Mucosa of stomach (tissue), 1 donor: ENCODE data around the gene KCNQ1.

Source experiments
- H3K27me3 ChIP-seq: one replicate; pipeline ENCODE4 v1.7.0; 2013; ENCODE audit warnings: mild to moderate bottlenecking, low read length; ENCODE audit not compliant: control insufficient read depth, insufficient read depth
- H3K36me3 ChIP-seq: one replicate; pipeline ENCODE4 v1.7.0; 2013; ENCODE audit warnings: low read length; ENCODE audit not compliant: control insufficient read depth, insufficient read depth
- H3K4me1 ChIP-seq: one replicate; pipeline ENCODE4 v1.7.0; 2013; ENCODE audit warnings: mild to moderate bottlenecking, low read length; ENCODE audit not compliant: control insufficient read depth, insufficient read depth
- H3K4me3 ChIP-seq: one replicate; pipeline ENCODE4 v1.7.0; 2013; ENCODE audit warnings: low read length
- H3K9ac ChIP-seq: one replicate; pipeline ENCODE4 v1.7.0; 2013; ENCODE audit warnings: mild to moderate bottlenecking, low read length, moderate library complexity
- H3K9me3 ChIP-seq: one replicate; pipeline ENCODE4 v1.7.0; 2013; ENCODE audit warnings: mild to moderate bottlenecking, low read length, moderate library complexity; ENCODE audit not compliant: control insufficient read depth
- donor health status: Pancreatic carcinoma.

Gene KCNQ1

DNA sequence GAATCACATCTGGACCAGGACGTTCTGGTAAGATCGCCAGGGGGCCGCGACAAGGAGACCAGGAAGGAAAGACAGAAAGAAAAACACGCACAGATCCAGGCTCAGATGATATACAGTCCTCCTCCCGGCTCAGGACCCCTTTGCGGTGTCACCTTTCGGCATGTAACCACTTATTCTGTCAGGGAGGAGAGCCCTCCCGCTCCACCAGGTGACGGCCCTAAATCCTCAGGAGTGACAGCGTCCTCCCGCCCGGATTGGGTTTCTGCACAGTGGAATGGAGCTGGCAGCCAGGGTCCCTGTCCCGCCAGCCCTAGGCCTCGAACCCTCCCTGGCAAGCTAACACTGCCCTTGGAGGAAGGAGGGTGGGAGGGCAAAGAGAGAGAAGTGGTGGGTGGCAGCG lies 279.3 kb downstream of the KCNQ1 start:
- Histone ChIP-seq H3K27me3 (peaks cover 9% of the 10 kb centered on the region), H3K36me3 (no peaks in the 10 kb centered on the region), H3K9me3 (no peaks in the 10 kb centered on the region), H3K9ac (no peak overlapping the region), H3K4me3 (no peak overlapping the region), H3K4me1 (peaks cover 15% of the 10 kb centered on the region)

DNA sequence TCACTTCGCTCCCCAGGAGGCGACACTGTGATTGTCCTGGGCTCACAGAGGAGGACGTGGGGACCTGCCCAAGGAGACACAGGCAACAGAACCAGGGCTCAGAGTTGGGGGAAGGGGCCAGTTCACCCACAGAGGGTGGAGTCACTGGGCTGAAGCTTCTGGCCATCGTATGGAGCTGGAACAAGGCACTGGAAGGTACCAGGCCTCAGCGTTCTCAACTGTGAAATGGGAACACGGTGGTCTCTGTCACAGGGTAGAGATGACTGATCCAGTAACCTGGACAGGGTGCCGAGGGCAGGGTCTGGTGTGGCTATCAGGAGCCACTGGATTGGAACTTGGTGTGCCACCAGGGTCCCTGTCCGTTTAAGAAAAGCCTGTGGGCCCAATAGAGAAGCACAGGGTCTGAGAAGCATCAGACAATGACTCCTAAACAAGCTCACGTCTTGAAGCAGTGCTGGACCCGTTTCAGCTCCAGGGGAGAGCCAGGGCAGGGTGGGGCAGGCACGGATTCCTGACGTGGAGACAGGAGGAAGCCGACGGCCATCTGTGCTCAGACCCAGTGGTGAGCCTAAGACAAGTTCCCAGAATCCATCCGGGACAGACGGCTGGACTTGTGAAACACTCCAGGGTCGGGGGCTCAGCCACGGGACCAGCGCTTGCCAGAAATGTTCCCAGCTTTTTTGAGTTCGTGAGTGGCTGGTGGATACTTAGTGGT lies 280.0 kb downstream of the KCNQ1 start:
- Histone ChIP-seq H3K9me3 (no peaks in the 10 kb centered on the region), H3K36me3 (no peaks in the 10 kb centered on the region), H3K9ac (no peak overlapping the region), H3K4me3 (no peak overlapping the region), H3K4me1 (peaks cover 16% of the 10 kb centered on the region), H3K27me3 (peaks cover 9% of the 10 kb centered on the region)

DNA sequence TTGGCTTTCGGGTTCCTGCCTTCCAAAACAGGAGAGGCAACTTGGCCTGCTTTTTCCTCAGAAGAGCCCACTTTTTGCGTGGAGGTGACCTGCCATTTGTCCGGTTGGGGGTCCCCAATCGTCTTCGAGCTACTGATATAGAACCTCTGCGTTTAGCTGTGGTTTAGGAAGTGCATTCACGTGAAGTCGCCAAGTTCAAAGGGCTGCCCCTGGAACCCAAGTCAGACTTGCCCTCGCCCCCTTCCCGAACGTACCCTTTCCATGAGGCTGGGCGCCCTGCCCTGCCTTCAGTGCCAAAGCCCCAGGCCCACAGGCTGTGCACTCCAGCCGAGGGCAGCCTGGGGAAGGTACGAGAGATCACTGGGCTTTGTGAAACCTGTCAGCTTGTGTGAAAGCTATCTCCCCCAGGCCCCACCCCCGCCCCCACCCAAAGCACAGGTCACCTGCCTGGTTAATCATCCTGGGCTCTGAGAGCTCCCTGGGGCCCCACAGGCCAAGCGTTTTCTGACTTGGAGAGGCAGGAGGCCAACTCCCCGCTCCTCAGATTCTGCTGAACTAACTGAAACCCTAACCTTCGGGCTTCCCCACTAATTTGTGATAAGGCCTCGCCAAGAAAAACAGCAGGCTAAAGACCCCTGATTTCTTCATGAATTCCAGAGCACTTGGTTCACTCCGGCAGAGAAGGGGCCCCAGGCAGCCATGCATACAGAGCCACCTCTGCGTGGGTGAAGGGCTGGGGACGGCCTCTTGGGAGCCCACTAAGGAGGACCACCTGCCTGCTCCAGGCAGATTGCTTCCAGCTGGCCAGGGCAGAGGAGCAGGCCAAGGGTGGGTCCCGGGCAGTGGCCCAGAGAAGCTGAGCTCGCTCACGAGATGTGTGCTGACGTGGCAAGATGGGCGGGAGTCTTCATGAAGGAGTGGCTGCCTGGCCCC lies 280.8 kb downstream of the KCNQ1 start:
- Histone ChIP-seq H3K9ac (no peak overlapping the region), H3K9me3 (no peaks in the 10 kb centered on the region), H3K4me1 (peaks cover 16% of the 10 kb centered on the region), H3K27me3 (peaks cover 9% of the 10 kb centered on the region), H3K36me3 (no peaks in the 10 kb centered on the region), H3K4me3 (no peak overlapping the region)

DNA sequence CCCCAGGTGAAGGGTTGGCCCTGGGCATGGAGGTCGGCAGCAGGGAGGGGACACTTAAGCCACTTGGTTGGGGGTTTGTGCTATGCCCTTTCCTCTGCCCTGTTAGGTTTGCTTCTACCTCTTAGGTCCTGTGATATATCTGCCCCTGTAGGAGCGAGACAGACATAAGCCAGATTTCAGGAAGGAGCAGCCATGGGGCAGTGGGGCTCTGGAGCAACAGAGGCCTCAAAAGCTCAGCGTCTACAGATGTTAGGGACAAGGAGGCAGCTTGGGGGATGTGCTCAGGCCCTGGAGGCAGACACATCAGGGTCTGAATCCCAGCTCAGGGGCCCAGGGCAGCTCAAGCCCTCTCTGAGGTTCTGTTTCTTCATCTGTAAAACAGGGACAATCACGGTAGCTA lies 282.2 kb downstream of the KCNQ1 start:
- no peaks in the 10 kb centered on the region for H3K9me3 ChIP-seq
- peaks cover 9% of the 10 kb centered on the region for H3K27me3 ChIP-seq
- no peak overlapping the region for H3K4me3 ChIP-seq
- H3K36me3 ChIP-seq, result no peaks in the 10 kb centered on the region
- H3K9ac ChIP-seq, result no peak overlapping the region
- H3K4me1 ChIP-seq, result peaks cover 16% of the 10 kb centered on the region

DNA sequence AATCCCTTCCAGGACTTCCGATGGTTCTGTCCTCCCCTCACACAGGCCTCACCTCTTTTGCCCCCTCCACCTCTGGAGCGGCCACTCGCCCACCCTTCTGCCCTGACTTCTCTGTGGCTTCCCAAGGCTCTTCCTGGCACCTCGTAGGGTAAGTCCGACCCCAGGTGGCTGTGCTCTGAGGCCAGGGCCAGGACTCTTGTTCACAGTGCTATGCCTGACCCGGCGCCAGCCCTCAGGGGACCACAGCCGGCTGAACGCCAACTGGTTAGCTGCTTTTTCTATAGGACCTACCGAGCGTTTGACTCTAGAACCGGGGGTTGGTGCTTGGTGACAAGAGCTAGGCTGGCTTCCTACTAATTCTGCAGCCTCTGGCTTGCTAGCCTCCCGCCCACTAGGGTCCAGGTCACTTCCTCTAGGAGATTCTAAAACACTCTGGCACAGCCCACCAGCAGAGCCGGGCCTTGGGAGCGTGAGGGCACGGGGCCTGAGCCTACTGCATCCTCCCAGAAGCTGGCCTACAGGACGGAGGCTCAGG lies 283.4 kb downstream of the KCNQ1 start:
- Histone ChIP-seq H3K4me1 (peaks cover 16% of the 10 kb centered on the region), H3K9me3 (no peaks in the 10 kb centered on the region), H3K4me3 (no peak overlapping the region), H3K9ac (no peak overlapping the region), H3K36me3 (no peaks in the 10 kb centered on the region), H3K27me3 (peaks cover 9% of the 10 kb centered on the region)

DNA sequence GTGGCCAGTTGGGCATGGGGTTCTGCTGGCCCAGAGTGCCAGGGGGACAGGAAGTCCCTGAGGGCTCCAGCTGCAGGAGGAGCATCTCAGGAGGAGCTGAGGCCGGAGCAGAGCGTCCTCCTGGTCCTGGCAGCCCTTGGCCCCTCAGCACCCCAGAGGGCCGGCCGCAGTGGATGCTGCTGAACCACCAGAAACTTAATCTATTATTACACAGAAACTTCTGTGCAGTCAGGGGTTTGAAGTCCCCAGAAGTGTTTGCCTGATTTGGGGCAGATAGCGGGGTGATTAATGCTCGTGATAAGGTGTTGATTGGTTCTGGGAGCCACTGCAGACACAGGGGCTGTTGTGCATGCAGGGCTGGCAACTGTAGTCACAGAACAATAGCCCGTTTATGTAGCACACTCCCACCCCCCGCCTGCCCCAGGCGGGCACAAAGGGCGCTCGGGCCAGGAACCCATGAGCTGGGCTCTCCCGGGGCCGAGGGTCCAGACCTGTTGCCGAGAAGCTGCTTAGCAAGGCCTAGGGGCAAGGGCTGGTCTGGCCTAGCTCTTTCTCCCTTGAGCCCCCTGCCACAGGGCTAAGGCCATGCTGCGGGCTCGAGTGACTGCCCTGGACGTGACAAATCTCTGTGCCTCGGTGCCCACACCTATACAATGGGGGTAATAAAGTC lies 284.0 kb downstream of the KCNQ1 start:
- Histone ChIP-seq H3K4me1 (peaks cover 16% of the 10 kb centered on the region), H3K9ac (no peak overlapping the region), H3K36me3 (no peaks in the 10 kb centered on the region), H3K9me3 (no peaks in the 10 kb centered on the region), H3K4me3 (no peak overlapping the region), H3K27me3 (peaks cover 9% of the 10 kb centered on the region)

DNA sequence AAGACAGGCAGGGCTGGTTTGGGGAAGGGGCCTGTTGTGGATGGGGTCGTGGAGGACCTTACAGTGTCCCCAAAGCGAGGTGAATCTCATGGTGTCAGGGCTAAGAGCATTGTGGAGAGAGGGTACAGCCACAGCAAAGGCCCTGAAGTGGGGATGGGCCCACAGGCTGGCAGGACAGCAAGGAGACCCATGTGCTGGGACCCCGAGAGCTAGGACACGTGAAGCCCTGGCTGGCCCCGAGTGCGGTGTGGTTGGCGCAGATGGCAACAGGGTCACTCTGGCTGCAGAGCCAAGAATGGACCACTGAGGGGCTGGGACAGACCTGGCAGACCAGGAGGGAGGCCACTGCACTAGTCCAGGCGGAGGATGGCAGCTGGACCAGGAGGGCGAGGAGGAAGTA lies 285.0 kb downstream of the KCNQ1 start:
- Histone ChIP-seq H3K27me3 (peaks cover 9% of the 10 kb centered on the region), H3K4me3 (no peak overlapping the region), H3K36me3 (no peaks in the 10 kb centered on the region), H3K9ac (no peak overlapping the region), H3K9me3 (no peaks in the 10 kb centered on the region), H3K4me1 (peaks cover 16% of the 10 kb centered on the region)

DNA sequence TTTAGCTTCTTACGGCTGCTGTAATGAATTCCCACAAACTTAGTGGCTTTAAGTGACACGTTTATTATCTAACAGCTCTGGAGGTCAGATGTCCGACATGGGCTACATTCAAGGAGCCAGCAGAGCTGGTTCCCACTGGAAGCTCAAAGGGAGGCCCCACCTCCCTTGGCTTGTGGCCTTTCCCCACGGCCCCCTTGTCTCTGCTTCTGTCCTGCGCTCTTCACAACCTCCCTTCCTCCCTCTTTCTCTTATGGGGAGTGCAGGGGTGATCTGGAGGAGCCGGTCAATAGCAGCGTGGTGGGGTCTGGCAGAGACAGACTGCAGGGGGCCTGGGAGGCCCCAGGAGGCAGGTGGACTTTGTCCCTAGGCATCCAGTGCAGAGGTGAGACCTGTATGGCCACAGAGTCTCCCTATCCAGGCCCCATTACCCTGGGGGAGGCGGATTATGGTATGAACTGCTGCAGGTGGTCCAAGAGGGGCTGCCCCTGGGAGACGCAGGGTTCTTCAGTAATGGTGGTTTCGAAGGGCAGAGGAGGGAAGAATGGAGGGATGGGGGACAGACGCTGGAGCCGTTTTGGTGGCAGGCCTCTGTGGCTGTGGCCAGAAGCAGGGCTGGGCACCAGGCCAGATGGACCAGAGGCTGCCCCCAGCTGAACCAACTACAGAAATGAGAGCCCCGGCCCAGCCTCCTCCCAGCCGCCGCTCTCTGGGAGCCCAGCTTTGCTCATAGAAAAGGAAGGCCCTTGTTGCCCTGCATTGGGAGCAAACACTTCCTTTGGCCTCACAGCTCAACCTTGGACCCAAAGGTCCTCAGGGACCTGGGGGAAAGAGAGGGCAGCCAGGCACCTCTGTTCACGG lies 285.7 kb downstream of the KCNQ1 start:
- Histone ChIP-seq H3K36me3 (no peaks in the 10 kb centered on the region), H3K4me1 (peaks cover 13% of the 10 kb centered on the region), H3K4me3 (no peak overlapping the region), H3K9me3 (no peaks in the 10 kb centered on the region), H3K9ac (no peak overlapping the region), H3K27me3 (peaks cover 9% of the 10 kb centered on the region)

DNA sequence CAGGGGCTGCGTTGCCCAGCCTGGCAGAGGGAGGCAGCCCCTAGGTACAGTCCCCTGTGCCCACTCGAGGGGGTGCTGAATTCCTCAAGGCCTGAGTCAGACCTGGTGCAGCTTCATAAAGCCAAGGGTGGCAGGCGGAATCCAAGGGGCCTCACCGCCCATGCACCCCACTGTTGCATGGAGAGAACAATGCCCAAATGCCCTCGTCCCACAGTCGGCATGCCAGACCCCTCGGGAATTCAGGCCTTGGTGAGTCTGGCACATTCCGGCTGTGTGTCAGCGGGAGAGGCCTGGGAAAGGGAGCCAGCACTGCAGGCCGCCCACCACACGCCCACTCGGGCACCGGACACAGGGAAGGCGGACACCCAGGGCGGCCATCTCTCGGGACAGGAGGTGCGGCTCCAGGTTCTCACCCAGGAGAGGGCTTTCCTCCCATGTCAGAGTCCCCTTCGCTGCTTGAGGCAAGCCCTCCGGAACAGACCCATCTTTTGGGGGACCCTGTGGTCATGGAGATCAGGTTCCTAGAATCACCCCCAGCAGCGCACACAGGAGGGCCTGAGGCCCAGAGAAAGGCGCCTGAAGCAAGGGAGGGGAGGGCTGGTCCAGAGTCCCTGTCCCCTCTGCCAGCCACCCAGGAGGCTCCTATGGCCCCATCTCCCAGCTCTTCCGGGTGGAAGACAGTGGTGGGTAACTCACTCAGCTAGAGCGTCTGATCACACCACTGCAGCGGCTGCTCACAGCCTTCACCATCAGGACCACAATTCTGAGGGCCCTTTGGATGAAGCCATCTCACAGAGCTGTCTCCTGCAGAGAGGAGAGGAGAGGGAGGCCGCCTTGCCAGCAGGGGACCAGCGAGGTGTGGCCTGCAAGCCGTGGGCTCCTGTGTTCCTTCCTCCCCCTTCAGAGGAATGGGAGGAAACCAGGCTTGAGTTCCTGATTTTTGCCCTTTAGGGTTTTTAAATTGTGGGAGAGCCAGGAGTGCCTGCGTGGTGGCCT lies 286.6 kb downstream of the KCNQ1 start:
- Histone ChIP-seq H3K4me1 (peaks cover 6% of the 10 kb centered on the region), H3K9ac (no peak overlapping the region), H3K36me3 (no peaks in the 10 kb centered on the region)

DNA sequence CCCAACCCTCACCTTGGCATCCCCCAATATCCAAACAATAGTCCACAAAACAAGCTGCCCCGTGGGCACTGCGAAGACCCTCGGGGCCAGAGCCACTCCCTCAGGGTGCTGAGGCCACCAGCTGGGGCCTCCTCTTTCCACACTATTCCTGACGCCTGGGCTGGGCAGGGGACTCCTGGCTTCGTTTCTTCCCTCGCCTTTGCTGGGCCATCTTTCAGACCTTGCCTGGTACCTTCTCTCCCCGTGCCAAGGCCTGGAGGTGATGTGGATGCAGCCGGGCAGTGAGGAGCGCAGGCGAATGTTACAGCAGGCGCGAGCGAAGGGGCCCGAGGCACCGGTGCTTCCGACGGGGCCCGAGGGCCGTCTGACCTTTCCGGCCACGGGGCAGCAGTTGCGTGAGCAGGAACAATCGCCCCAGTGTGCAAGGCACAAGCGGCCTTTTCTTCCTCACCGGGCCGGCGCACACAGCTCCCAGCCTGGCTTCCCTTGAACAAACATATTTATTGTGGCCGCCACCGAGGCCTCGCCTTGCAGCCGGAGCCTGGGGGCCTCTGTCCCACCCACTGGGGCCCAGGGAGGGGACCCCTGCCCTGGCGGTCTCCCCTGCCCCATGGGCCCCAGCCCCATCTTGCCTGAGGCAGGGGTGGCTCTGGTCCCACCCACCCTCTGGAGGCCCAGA lies 287.6 kb downstream of the KCNQ1 start:
- Histone ChIP-seq H3K4me1 (peaks cover 7% of the 10 kb centered on the region), H3K9me3 (no peaks in the 10 kb centered on the region), H3K9ac (no peak overlapping the region), H3K4me3 (no peak overlapping the region), H3K36me3 (no peaks in the 10 kb centered on the region), H3K27me3 (peaks cover 9% of the 10 kb centered on the region)

More for the DNA sequence above, 286.6 kb downstream of the KCNQ1 start:
- Histone ChIP-seq H3K4me3 (no peak overlapping the region), H3K27me3 (peaks cover 9% of the 10 kb centered on the region), H3K9me3 (no peaks in the 10 kb centered on the region)
